GM04504 (cell line): ENCODE data around the gene TPRX1.
"Not testable (repeated sequence)": the region's sequence is repeated elsewhere in the genome, so short reads cannot be mapped to it uniquely, and the experiment has no call there.

Source experiments
- DNase-seq: peaks from one replicate; pipeline ENCODE4 v3.0.0-alpha.2; 2012; ENCODE audit warnings: low read depth

The TPRX1 gene

DNA sequence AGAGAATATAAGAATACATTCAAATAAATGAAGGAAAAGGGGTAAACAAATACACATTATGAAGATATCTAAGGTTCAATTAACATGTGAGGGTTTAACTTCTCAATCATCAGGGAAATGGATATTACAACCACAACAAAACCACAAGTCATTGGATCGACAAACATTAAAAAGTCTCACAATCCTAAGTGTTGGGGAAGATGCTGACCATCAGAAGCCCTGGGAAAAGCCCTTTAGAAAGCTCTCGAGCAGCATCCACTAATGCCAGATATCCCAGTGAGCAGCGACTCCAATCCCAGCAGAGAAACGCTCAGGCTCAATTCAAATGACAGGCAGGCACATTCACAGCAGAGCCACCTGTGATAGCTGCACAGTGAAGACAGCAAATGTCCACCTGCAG, 3.1 kb downstream of the TPRX1 start:
- no peak for DNase-seq

DNA sequence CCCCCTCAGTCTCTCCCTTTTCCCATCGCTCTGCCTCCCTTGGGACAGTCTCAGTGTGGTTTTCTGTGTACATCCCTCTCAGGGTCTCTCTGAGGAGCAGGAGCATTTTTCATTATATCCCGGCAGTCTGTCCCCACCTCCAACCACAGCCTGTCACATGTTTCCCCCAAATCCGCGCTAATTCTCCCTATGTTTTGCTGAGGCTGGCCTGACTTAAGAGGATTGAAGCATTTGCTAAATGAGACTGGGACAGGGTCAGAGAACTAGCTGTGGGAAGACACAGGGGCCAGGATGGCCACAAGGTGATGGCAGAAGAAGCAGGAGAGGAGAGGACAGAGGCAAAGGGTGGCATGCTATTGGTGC, 5.5 kb downstream of the TPRX1 start:
- no peak for DNase-seq

DNA sequence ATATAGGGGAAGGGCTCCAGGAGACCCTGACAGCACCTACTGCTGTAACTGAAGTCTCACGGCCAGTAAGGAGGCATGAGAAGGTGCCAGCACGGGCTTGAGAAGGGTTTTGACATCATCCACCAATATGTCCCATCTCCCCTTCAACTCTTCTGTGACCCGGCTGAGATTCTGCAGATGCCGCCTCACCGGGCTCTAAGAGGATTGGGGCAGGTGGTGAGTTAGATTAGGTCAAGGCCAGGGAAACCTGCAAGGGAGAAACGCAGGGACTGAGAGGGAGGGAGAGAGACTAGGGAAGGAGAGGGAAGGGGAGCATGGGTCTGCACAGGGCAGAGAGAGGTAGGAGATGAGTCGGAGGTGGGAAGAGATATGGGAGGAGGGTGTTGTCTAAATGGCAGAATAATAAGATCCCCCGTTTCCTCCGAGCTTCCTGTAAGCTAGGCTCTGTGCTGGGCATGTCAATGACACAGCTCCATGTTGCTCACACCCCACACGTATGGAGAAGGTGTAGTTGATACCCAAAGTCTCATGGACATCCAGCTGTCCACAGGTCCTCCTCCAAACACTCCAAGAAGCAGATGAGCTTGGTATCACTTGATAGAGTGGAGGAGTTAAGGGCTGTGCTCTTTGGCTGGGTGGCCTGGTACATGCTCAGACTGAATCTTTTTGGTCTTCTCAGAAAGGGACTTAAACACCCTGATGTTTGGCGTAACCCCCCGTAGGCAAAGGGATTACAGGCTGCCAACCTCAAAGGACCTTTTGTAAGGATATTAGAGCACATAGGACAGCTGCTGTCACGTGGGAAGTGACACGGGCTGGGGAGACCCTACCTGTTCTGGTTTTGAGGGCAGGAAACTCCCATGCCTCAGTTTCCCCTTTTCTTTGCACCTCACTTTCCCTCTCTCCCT, 6.1 kb downstream of the TPRX1 start:
- DNase-seq = no peak

DNA sequence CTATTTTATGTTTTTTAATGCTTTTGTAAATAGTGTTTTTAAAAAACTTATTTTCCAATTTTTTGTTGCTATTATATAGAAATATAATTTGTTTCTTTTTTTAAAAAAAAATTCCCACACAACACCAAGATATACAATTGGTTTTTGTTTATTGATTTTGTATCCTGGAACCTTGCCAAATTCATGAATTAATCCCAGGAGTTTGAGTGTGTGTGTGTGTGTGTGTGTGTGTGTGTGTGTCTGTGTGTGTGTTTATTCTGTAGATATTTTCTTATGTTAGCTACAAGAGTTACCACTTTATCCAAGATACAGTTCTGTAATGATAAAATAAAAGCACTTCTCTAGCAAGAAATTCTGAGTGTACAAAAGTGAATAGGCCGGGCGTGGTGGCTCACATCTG, 7.6 kb downstream of the TPRX1 start:
- no peak for DNase-seq

DNA sequence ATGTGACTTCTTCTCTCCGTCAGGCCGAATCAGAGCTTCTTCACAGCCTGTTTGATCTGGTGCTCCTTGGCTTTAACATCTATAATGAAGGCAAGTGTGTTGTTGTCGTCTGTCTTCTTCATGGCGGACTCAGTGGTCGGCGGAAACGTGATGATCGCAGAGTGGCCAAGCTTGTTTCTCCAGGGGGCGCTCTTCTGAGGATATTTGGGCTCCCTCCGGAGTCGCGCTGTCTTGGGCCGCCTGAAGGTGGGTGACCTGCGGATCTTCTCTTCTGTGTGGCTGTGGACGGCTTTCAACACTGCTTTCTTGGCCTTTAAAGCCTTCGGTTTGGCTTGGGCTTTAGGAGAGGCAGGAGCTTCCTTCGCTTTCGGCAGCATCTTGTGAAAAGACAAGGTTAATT, 9.8 kb downstream of the TPRX1 start:
- no peak for DNase-seq

DNA sequence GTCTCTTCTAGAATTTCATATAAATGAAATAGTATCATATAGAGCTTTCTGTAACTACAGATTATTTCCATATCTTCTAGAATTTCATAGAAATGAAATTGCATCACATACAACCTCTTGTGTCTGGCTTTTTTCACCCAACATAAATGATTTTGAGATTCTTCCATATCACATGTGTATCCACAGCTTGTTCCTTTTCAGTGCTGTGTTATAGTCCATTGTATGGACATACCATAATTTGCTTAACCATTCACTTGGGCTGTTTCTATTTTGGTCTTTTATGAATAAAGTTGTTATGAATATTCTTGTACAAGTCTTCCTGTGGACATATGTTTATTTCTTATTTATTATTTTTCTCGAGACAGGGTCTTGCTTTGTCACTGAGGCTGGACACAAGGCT, 11.7 kb downstream of the TPRX1 start:
- DNase-seq = no peak

DNA sequence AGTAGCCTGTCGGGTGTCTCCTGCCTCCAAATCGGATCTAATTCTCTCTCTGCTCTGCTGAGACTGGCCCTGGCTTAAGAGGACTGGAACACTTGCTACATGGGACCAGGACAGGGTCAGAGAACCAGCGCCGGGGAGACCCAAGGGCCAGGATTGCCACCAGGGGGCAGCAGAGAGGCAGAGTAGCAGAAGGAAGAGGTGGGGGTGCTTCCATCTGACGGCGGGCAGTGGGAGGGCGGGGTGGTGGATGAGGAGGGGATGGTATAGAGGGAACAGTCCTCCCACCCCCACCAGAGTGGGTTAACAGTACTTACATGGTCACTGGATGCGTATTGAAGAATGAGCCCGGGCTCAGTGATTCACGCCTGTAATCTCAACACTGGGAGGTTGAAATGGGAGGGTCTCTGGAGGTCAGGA, 13.9 kb downstream of the TPRX1 start:
- DNase-seq = no peak

DNA sequence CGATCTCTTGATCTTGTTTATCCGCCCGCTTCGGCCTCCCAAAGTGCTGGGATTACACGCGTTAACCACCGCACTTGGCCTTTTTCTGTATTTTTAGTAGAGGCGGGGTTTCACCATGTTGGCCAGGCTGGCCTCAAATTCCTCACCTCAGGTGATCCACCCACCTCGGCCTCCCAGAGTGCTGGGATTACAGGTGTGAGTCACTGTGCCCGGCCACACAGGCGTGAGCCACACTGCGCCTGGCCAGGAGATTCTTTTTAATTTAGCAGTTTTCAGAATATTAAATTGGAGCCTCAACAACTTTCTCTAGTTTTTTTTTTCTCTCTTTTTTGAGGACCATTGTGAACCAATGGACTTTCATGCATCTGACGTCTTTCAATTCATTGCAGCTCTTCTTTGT, 14.5 kb downstream of the TPRX1 start:
- not testable (repeated sequence) for DNase-seq

DNA sequence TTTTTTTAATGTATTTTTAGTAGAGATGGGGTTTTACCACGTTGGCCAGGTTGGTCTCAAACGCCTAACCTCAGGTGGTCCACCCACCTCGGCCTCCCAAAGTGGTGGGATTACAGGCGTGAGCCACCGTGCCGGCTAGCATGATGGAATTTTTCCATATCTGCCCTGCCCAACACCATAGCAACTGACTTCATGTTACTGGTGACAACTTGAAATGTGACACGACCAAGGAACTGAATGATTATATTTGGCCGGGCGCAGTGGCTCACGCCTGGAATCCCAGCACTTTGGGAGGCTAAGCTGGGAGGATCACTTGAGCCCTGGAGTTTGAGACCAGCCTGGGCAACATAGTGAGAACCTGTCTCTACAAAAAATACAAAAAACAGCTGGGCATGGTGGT, 17.0 kb downstream of the TPRX1 start:
- DNase-seq = not testable (repeated sequence)

DNA sequence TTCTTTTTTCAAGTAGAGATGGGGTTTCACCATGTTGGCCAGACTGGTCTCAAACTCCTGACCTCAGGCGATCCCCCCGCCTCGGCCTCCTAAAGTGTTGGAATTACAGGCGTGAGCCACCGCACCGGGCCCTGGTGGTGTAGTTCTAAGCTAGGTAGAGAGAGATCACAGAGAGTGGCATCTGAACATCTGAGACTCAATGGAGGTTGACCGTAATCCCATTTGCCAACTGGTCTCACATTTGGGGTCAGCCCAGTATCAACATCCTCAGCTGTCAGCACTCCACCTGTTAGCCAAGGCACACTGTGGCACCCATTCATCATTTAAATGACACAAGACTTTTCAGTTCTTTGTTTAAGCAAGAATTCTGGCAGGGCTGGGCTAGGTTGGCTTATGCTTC, 17.8 kb downstream of the TPRX1 start:
- no peak for DNase-seq

DNA sequence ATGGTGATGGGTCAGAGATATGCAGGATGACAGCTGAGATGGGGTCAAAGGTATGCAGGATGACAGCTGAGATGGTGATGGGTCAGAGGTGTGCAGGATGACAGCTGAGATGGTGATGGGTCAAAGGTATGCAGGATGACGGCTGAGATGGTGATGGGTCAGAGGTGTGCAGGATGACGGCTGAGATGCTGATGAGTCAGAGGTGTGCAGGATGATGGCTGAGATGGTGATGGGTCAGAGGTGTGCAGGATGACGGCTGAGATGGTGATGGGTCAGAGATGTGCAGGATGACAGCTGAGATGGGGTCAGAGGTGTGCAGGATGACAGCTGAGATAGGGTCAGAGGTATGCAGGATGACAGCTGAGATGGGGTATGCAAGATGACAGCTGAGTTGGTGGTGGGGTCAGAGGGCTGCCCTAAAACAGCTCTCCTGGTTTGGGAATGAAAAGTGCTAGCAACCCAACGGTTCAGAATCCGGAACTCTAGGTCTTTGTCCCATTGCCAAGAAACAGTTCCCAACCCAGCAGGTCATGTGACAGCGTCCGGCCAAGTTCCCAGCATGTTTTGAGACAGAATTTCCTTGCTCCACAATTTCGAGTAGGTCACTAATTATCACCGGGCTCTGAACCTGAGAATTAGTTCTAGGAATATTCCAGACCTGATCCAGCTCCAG, 22.6 kb downstream of the TPRX1 start:
- DNase-seq = no peak

DNA sequence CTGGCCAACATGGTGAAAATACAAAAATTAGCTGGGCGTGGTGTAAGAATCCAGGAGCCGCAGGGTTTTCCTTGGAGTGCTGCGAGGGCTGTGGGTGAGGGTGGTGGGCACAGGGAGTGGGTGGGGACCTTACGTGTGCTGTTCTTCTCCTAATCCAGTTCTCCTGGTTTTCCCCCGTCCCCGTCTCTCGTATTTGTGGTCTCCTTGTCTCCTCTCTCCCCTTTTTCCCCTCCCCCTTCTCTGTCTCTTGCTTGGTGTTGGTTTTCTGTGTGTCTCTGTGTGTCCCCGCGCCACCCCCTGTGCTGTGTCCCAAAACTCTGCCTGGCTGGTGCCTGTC, 24.2 kb downstream of the TPRX1 start:
- DNase-seq = no peak

DNA sequence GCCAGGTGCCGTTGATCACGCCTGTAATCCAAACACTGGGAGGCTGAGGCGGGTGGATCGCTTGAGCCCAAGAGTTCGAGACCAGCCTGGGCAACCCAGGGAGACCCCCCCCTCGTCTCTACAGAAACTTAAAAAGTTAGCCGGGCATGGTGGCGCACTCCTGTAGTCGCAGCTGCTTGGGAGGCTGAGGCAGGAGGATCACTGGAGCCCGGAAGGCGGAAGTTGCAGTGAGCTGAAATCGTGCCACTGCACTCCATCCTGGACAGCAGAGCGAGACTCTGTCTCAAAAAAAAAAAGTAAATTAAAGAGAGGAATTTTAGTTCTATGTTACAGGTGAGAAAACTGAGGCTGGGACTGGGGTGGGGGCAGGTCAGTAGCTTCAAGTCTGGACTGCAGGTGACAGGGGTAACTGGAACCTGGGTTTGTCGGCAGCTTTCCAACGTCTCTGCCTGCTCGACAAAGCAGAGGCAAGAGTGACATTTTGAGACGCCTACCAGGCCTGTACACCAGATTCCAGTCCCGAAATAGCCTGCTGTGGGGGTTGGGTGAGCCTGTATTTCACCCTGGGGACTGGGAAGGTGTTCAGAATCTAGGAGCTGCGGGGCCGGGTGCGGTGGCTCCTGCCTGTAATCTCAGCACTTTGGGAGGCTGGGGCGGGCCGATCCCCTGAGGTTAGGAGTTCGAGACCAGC, 24.7 kb downstream of the TPRX1 start:
- DNase-seq = no peak

DNA sequence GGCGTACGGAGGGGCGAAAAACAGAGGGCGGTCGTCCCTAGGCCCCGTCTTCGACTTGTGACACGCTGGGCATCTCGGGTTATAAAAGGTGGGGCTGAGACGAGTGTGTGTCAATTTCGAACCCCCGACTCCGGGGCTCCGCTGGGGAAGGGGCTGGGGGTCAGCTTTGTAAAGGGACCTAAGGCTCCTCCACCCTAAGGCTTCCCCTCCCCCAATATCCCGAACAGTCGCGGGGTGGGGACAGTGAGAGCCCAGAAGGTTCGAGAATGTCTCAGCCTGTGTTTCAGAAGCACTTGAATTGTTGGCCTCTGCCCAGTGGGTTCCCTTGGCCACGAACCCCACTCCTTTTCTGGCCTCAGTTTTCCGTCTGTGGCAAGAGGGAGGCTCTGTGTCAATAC, 25.4 kb downstream of the TPRX1 start:
- no peak for DNase-seq

DNA sequence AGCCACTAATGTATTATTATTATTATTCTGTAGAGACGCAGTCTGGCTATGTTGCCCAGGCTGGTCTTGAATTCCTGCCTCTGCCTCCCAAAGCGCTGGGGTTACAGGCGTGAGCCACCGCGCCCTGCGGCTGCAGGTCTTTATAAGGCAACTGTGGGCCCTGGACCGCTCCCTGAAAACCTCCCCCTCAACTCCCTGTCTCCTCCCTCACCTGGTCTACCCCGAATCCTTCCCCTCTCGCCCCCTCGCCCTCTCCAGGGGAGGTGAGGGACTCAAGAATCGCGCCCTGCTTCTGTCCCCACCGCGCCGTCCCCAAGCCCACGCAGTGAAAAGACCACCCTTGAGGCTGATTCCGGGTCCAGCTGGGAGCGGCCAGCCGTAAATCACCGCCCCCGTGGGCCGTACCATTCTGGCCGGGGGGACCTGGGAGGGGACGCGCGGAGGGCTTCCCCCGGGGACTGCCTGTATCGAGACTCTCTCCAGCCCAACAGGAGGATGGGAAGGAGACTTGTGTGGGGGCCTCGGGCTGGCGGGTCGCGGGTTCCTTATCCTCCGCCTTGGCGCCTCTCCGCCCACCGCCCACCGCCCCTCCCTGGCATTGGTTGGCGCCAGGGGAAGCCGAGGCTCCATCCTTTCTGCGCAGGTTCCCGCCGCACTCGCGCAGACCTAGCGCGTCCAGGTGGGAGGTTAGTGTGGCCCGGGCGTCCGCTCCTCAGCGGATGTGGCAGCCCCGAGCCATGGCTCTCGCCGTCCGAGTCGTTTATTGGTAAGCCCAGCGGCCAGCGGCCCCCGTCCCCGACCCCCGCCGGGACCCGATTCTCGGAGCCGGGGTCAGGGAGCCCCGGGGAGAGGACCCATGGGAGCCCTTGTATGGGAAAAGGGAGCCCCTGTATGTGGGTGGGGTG, 26.1 kb downstream of the TPRX1 start, which contains the start of gene SELENOW:
TSS of gene SELENOW (plus strand) at position 655 of the 905 bp plus-strand sequence. CDS start at position 738, 83 bp downstream.
- peak; percentile 47 for DNase-seq

DNA sequence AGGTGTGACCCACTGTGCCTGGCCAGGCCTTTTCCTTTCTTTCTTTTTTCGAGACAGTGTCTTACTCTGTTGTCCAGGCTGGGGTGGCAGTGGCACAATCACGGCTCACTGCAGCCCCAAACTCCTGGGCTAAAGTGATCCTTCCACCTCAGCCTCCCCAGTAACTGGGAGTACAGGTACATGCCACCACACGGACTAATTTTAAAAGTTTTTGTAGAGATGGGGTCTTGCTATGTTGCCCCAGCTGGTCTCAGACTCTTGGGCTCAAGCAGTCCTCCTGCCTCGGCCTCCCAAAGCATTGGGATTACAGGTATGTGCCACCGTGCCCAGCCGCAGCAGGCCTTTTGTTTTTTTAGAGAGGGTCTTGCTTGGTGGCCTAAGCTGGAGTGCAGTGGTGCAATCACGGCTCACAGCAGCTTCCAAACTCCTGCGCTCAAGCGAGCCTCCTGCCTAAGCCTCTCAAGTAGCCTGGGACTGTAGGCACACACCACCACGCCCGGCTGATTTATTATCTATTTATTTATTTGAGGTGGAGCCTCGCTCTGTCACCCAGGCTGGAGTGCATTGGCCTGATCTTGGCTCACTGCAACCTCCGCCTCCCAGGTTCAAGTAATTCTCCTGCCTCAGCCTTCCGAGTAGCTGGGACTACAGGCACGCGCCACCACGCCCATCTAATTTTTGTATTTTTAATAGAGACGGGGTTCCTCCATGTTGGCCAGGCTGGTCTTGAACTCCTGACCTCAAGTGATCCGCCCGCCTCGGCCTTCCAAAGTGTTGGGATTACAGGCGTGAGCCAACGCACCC, 26.9 kb downstream of the TPRX1 start:
- DNase-seq = not testable (repeated sequence)

DNA sequence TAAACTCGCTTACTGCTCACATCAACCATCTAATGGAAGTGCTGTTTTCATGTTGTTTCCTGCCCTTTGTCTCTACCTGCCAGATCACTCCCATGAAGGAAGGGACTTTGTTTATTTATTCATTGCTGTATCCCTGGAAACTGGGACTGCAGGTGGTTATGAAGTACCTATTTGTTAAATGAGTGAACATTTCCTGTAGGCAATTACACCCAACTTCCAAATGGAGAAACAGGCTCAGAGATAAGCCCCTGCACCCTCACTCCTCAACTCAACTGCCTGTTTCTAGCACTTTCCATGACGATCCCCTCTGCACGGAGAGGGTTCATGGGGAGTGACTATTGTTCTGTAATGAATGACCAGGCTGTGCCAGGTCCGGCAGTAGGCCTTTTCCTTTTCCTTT, 27.8 kb downstream of the TPRX1 start:
- no peak for DNase-seq

DNA sequence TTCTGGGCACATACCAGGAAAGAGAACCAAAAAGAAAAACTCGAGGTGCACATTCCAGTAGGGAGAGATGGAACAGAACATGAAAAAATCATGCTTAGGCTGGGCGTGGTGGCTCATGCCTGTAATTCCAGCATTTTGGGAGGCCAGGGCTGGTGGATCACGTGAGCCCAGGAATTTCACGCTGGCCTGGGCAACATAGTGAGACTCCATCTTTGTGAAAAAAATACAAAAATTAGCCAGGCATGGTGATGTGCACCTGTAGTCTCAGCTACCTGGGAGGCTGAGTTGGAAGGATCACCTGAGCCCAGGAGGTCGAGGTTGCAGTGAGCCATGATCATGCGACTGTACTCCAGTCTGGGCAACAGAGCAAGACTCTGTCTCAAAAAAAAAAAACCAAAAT, 33.1 kb downstream of the TPRX1 start:
- DNase-seq = not testable (repeated sequence)

DNA sequence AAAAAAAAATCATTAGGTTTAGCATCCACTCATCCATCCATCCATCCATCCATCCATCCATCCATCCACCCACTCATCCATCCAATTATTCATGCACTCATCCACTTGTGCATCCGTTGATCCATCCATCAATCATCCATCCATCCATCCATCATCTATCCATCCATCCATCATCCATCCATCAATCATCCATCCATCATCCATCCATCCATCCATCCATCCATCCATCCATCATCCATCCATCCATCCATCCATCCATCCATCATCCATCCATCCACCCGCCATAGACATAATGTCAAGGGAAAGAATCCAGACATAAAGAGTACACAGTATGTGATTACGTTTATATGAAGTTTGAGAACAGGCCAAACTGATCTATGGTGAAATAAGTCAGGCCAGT, 34.8 kb downstream of the TPRX1 start:
- no peak for DNase-seq

DNA sequence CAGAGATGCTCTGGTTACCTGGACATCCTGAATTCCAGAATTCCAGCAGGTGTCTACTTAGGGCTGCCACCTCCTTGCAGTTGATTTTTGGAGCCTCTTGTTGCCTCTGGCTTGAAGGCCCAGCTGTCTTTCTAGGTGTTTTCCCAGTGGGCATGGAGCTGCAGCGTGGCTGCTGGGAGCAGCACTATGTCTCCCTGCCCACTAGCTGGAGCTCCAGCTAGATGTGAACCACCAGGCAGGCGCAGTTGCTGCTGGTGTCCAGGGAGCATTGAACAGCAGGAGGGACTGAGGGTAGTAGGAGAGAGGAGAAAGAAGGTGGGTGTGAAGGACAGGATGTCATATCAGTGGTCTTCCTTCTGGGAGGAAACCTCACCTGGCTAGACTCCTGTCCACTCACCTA, 35.7 kb downstream of the TPRX1 start:
- no peak for DNase-seq

DNA sequence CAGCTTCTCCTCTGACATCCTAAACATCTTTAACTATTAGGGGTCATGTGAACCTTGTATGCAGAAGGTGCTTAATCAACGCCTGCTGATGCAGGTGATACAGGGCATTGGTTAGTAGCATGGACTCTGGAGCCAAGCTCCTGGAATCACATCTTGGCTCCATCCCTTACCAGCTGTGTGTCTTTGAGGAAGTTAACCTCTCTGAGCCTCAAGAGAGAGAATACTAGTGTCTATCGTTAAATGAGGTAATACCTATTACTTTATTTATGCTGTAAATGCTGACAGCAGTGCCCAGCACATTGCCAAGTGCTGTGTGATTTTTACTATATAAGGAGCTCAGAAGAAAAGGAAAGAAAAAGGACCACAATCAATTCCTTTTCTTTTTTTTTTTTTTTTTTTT, 37.0 kb downstream of the TPRX1 start:
- no peak for DNase-seq
